Activated B cell treated with CpG ODN at 0.5 μM for 24 hours (primary cell): ENCODE measurements around the gene SRPRA. TPM values are rescaled to one million over a fixed set of nuclear protein-coding genes. Genes with fewer than 3 reads are reported as not detected.

ENCODE experiments used
- ATAC-seq: fragments of 200-7000 bp; cut with Tn5 transposase; one replicate; pipeline ENCODE4 v1.10.0; 2021; ENCODE audit warnings: low read depth, mild to moderate bottlenecking, moderate library complexity
- CTCF ChIA-PET: fragments of 350-600 bp; sonication (Branson Sonifier 250); formaldehyde crosslinking; loops from one replicate; lab custom pipeline; 2021; ENCODE audit warnings: antibody characterized with exemption; lab: Charles Lee
- POLR2A ChIA-PET: fragments of 350-600 bp; sonication (Branson Sonifier 250); formaldehyde crosslinking; loops from one replicate; lab custom pipeline; 2021; ENCODE audit warnings: antibody characterized with exemption; lab: Charles Lee
- DNase-seq: peaks from one replicate; pipeline ENCODE4 v3.0.0; 2022
- H3K27ac Mint-ChIP-seq: one replicate; pipeline ENCODE4 v1.8.0; 2020; ENCODE audit warnings: mixed read lengths
- H3K27me3 Mint-ChIP-seq: one replicate; pipeline ENCODE4 v1.8.0; 2021; ENCODE audit warnings: mixed read lengths
- H3K36me3 Mint-ChIP-seq: one replicate; pipeline ENCODE4 v1.8.0; 2021; ENCODE audit warnings: low read depth, mixed read lengths
- H3K4me1 Mint-ChIP-seq: one replicate; pipeline ENCODE4 v1.8.0; 2021; ENCODE audit warnings: mixed read lengths
- H3K4me3 Mint-ChIP-seq: one replicate; pipeline ENCODE4 v1.8.0; 2020; ENCODE audit warnings: mild to moderate bottlenecking, mixed read lengths
- H3K9me3 Mint-ChIP-seq: one replicate; pipeline ENCODE4 v1.8.0; 2020; ENCODE audit warnings: mixed read lengths
- intact Hi-C: fragments of 100-400 bp; cut with micrococcal nuclease; formaldehyde crosslinking; loops from one replicate; pipeline ENCODE4 v1.15.1; 2024
- total RNA-seq: library from RNA; stranded (reverse); gene quantifications from 2 replicates; pipeline ENCODE4 v1.2.3, GENCODE V29; 2022
- TF ChIP-seq, protein P1 (sequence below): fragments of 200-600 bp; IDR thresholded peaks from one replicate; pipeline ENCODE4 v1.8.0; 2022; ENCODE audit warnings: antibody characterized with exemption, mild to moderate bottlenecking

SRPRA gene
- total RNA-seq, 1 donor from 2014 or later: 128 TPM

DNA sequence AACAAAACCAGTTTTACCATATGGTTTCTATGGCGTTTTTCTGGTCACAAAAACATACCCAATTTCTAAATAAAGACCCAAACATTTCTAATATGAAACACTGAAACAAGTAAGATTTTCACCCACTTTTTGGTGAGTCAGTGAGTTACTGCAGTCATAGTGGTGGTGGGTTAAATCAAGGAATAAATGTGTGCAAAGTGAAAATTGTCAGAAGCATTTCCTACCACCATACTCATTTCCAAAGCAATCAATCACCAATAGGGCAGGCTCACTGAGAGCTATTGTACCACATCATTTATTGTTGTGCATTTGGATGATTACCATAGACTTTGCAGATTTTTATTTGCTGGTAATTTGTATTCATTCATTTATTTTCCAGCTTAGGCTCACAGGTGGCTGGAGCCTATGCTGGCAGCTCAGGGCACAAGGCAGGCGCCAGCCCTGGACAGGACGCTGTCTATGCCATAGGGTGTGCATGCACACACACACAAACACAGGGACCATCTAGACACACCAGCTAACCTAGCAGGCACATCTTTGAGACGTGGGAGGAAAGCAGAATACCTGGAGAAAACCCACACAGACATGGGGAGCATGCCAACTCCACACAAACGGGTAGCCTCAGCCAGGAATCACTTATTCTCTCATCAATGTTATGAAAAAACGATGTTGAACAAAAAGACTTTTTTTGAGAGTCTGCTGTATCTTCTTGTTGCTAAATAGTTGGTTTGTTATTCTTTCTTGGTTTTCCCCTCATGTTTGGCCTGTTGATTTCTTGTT, 52.0 kb downstream of the SRPRA start:
- Mint-ChIP-seq H3K9me3 (no peaks in the 10 kb centered on the region), H3K27ac (no peak overlapping the region), H3K4me3 (no peak overlapping the region), H3K4me1 (peaks cover 31% of the 10 kb centered on the region), H3K36me3 (peaks cover 4% of the 10 kb centered on the region), H3K27me3 (no peaks in the 10 kb centered on the region)
- intact Hi-C loops: loop anchor here (10.0 kb wide), 1 partner anchor 592 kb away; the partner anchor contains the start of gene CHEK1
- POLR2A ChIA-PET: no interaction called here
- ATAC-seq (no peak), DNase-seq (no peak)
- CTCF ChIA-PET: no interaction called here
- TF ChIP-seq, protein P1, sequence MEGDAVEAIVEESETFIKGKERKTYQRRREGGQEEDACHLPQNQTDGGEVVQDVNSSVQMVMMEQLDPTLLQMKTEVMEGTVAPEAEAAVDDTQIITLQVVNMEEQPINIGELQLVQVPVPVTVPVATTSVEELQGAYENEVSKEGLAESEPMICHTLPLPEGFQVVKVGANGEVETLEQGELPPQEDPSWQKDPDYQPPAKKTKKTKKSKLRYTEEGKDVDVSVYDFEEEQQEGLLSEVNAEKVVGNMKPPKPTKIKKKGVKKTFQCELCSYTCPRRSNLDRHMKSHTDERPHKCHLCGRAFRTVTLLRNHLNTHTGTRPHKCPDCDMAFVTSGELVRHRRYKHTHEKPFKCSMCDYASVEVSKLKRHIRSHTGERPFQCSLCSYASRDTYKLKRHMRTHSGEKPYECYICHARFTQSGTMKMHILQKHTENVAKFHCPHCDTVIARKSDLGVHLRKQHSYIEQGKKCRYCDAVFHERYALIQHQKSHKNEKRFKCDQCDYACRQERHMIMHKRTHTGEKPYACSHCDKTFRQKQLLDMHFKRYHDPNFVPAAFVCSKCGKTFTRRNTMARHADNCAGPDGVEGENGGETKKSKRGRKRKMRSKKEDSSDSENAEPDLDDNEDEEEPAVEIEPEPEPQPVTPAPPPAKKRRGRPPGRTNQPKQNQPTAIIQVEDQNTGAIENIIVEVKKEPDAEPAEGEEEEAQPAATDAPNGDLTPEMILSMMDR: no peak

DNA sequence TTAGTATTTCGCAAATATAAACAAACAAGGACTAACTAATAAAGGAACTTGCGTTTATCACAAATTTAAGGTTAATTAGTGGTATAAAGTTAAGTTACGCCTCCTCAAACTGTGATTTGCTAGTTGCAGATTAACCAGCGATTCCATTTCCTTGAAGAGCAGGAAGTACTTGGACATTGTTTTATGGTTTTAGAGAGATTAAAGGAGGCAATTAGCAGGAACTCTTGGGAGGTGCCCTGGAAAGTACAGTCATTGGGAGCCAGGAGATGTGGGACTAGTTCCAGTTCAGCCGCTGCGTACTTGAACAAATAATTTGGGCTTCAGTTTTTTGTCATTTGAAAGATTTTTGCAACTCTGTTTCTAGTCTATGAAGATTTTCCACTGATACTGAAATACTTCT, 53.9 kb downstream of the SRPRA start:
- intact Hi-C loops: loop anchor here (5.0 to 10.0 kb wide), 3 partner anchors 590 to 1263 kb away; partner anchors contain the start of genes CCDC15 and CHEK1
- H3K9me3 Mint-ChIP-seq: no peaks in the 10 kb centered on the region
- no peaks in the 10 kb centered on the region for H3K27me3 Mint-ChIP-seq
- ATAC-seq (no peak), DNase-seq (no peak)
- TF ChIP-seq, protein P1: no peak
- no peak overlapping the region for H3K4me3 Mint-ChIP-seq
- POLR2A ChIA-PET: interaction anchor here (0.7 kb wide), 1 partner anchor 812 kb away, joined by 13 read pairs; no protein-coding TSS in a partner anchor
- CTCF ChIA-PET: no interaction called here
- H3K27ac Mint-ChIP-seq: no peak overlapping the region
- peaks cover 18% of the 10 kb centered on the region for H3K36me3 Mint-ChIP-seq
- peaks cover 45% of the 10 kb centered on the region for H3K4me1 Mint-ChIP-seq

DNA sequence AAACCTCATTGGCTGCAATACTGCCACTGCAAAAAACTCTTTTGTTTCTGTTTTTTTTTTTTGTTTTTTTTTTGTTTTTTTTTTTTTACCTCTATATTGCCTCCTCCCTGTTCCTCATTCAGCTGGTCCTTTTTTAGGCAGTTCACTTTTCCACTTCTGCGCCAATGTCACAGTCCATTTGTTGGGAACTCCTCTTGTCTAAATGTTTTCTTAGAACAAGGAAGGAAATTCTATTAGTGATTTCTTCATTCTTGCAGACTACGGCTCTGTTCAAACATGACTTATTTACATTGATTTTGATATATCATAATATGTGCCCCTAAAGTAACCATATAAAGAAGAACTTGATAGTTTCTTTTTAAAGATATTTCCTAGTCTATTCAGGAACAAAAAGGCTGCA, 54.3 kb downstream of the SRPRA start:
- H3K36me3 Mint-ChIP-seq: peaks cover 22% of the 10 kb centered on the region
- DNase-seq (no peak), ATAC-seq (no peak)
- intact Hi-C loops: loop anchor here (5.0 to 10.0 kb wide), 3 partner anchors 590 to 1262 kb away; partner anchors contain the start of genes CCDC15 and CHEK1
- CTCF ChIA-PET: no interaction called here
- POLR2A ChIA-PET: interaction anchor here (0.7 kb wide), 1 partner anchor 812 kb away, joined by 13 read pairs; no protein-coding TSS in a partner anchor
- peaks cover 45% of the 10 kb centered on the region for H3K4me1 Mint-ChIP-seq
- TF ChIP-seq, protein P1: no peak
- no peak overlapping the region for H3K4me3 Mint-ChIP-seq
- H3K27ac Mint-ChIP-seq: no peak overlapping the region
- no peaks in the 10 kb centered on the region for H3K27me3 Mint-ChIP-seq
- H3K9me3 Mint-ChIP-seq: no peaks in the 10 kb centered on the region

Other genes with a start within 250 kb of the SRPRA start
- gene CDON, start 206.0 kb downstream of the SRPRA start, total RNA-seq: 0.24 and 0.27 TPM in 2 replicates
- 48.8 and 58.2 TPM in 2 replicates for gene RPUSD4, start 57.2 kb downstream of the SRPRA start, total RNA-seq
- gene FAM118B, start 57.1 kb downstream of the SRPRA start, total RNA-seq: 8.7 and 11.7 TPM in 2 replicates
- gene FOXRED1, start 259 bp upstream of the SRPRA start, total RNA-seq: 39.1 and 44.9 TPM in 2 replicates
- 16.6 and 18.3 TPM in 2 replicates for gene TIRAP, start 14.2 kb upstream of the SRPRA start, total RNA-seq
- gene DCPS, start 35.2 kb upstream of the SRPRA start, total RNA-seq: 37.6 and 39.6 TPM in 2 replicates
- 0.71 and 1.0 TPM in 2 replicates for gene ST3GAL4, start 86.8 kb upstream of the SRPRA start, total RNA-seq